Loucy (cell line): Measurements from ENCODE around the gene SERP2.

Source experiments
- EZH2phosphoT487 ChIP-seq: fragments of 200-600 bp; IDR thresholded peaks from 2 replicates; pipeline ENCODE4 v1.6.1; 2018; ENCODE audit warnings: antibody characterized with exemption, mild to moderate bottlenecking, moderate library complexity, borderline replicate concordance
- TF ChIP-seq, protein P1 (sequence below): fragments of 200-600 bp; sonication (generic); conservative IDR thresholded peaks from 2 replicates; pipeline ENCODE4 v1.5.1; 2014; ENCODE audit warnings: mild to moderate bottlenecking, antibody characterized with exemption, low read length

DNA sequence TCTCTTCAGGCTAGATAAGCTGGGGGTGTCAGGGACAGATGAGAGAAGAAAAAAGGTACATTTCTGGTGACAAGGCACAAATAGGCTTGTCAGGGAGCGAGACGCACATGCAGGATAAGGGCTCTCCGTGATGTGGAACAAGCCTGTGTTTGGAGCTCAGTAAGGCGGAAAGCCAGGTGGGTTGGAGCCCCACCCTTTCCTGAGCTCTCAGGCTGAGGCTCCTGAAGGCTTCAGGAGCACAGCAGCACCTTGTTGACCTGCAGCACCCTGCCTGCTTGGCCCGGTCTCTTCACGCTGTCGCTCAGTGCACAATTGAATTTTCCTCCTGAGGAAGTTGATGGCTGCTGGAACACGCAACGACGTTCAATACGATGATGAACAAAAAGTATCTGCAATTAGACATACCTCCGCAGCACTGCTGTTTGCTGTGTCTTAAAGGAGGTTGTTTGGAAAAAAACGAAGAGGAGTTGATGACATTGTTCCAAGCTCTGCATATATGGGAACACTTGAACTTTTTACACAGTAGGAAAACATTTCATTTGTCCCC is 29.3 kb downstream of the SERP2 start:
- TF ChIP-seq, protein P1, sequence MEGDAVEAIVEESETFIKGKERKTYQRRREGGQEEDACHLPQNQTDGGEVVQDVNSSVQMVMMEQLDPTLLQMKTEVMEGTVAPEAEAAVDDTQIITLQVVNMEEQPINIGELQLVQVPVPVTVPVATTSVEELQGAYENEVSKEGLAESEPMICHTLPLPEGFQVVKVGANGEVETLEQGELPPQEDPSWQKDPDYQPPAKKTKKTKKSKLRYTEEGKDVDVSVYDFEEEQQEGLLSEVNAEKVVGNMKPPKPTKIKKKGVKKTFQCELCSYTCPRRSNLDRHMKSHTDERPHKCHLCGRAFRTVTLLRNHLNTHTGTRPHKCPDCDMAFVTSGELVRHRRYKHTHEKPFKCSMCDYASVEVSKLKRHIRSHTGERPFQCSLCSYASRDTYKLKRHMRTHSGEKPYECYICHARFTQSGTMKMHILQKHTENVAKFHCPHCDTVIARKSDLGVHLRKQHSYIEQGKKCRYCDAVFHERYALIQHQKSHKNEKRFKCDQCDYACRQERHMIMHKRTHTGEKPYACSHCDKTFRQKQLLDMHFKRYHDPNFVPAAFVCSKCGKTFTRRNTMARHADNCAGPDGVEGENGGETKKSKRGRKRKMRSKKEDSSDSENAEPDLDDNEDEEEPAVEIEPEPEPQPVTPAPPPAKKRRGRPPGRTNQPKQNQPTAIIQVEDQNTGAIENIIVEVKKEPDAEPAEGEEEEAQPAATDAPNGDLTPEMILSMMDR, result no peak
- no peak for TF ChIP-seq EZH2phosphoT487
